ENCODE measurements around the gene FRMD6.

DNA sequence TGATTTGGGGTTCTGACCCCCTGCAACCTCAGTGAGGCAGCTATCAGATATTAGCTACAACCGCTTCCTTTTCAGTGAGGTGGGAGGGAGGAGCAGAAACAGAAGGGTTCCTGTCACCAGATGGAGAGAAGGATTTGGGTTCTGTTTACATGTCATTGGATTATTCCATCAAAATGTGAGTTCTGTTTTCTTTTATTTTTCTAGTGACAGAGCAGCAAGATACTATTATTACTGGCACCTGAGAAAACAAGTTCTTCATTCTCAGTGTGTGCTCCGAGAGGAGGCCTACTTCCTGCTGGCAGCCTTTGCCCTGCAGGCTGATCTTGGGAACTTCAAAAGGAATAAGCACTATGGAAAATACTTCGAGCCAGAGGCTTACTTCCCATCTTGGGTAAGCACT lies 52.8 kb downstream of the FRMD6 start:
- TF ChIP-seq, protein P1, sequence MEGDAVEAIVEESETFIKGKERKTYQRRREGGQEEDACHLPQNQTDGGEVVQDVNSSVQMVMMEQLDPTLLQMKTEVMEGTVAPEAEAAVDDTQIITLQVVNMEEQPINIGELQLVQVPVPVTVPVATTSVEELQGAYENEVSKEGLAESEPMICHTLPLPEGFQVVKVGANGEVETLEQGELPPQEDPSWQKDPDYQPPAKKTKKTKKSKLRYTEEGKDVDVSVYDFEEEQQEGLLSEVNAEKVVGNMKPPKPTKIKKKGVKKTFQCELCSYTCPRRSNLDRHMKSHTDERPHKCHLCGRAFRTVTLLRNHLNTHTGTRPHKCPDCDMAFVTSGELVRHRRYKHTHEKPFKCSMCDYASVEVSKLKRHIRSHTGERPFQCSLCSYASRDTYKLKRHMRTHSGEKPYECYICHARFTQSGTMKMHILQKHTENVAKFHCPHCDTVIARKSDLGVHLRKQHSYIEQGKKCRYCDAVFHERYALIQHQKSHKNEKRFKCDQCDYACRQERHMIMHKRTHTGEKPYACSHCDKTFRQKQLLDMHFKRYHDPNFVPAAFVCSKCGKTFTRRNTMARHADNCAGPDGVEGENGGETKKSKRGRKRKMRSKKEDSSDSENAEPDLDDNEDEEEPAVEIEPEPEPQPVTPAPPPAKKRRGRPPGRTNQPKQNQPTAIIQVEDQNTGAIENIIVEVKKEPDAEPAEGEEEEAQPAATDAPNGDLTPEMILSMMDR (conservative IDR thresholded peaks at IDR 0.05; ENCODE audit: low read length): no peak
- TF ChIP-seq EZH2phosphoT487 (IDR thresholded peaks at IDR 0.05; ENCODE audit: borderline replicate concordance): no peak

Data from Loucy (cell line).